Natural killer cell (primary cell): ENCODE data around the gene PLCB3. TPM values are rescaled to one million over a fixed set of nuclear protein-coding genes. Genes with fewer than 3 reads are reported as not detected.

Experiments
- ATAC-seq, 3 donors: fragments of 150-1000 bp in 2 of 3; fragments of 200-7000 bp in 1 of 3; cut with Tn5 transposase; 1 replicate in 1 of 3; 2 replicates in 2 of 3; pipeline ENCODE4 v1.10.0; 2021; ENCODE audit warnings: mild to moderate bottlenecking in 2 of 3, moderate library complexity in 2 of 3
- DNase-seq, 2 donors: peaks; one replicate each; pipeline versions ENCODE4 v3.0.0 to v3.0.0-alpha.2; 2013 to 2021; ENCODE audit warnings: mixed read lengths in 1 of 2
- H3K27ac ChIP-seq: one replicate; pipeline ENCODE4 v1.5.1; 2013; ENCODE audit warnings: mild to moderate bottlenecking, low read length
- H3K27me3 ChIP-seq: one replicate; pipeline ENCODE4 v1.6.1; 2013; ENCODE audit warnings: low read length; ENCODE audit not compliant: control insufficient read depth, insufficient read depth
- H3K36me3 ChIP-seq: one replicate; pipeline ENCODE4 v1.6.1; 2013; ENCODE audit warnings: low read length; ENCODE audit not compliant: control insufficient read depth, insufficient read depth
- H3K4me1 ChIP-seq: one replicate; pipeline ENCODE4 v1.6.1; 2013; ENCODE audit warnings: low read length; ENCODE audit not compliant: control insufficient read depth, insufficient read depth
- H3K4me3 ChIP-seq: one replicate; pipeline ENCODE4 v1.5.1; 2013; ENCODE audit warnings: low read length
- H3K9me3 ChIP-seq: one replicate; pipeline ENCODE4 v1.6.1; 2013; ENCODE audit warnings: low read length; ENCODE audit not compliant: control insufficient read depth, insufficient read depth
- H3K27ac Mint-ChIP-seq, 2 donors: one replicate each; pipeline ENCODE4 v1.8.0; 2022; ENCODE audit warnings: mild to moderate bottlenecking in 2 of 2, mixed read lengths in 2 of 2, moderate library complexity in 1 of 2
- H3K27me3 Mint-ChIP-seq, 2 donors: one replicate each; pipeline ENCODE4 v1.8.0; 2022; ENCODE audit warnings: low read depth in 2 of 2, mixed read lengths in 2 of 2
- H3K36me3 Mint-ChIP-seq: one replicate; pipeline ENCODE4 v1.8.0; 2022; ENCODE audit warnings: mixed read lengths
- H3K4me1 Mint-ChIP-seq, 2 donors: one replicate each; pipeline ENCODE4 v1.8.0; 2022; ENCODE audit warnings: mixed read lengths in 2 of 2
- H3K4me3 Mint-ChIP-seq: one replicate; pipeline ENCODE4 v1.8.0; 2022; ENCODE audit warnings: mild to moderate bottlenecking, moderate library complexity, mixed read lengths
- H3K9me3 Mint-ChIP-seq, 2 donors: one replicate each; pipeline ENCODE4 v1.8.0; 2022; ENCODE audit warnings: mixed read lengths in 2 of 2
- CTCF ChIP-seq: fragments of 200-600 bp; IDR thresholded peaks from one replicate; pipeline ENCODE4 v1.8.0; 2022; ENCODE audit warnings: antibody characterized with exemption
- WGBS: methylation state at CpG from one replicate; pipeline ENCODE4 v1.1.7; 2013; ENCODE audit warnings: missing lambda C conversion rate; ENCODE audit not compliant: insufficient coverage; 5-methylcytosine and 5-hydroxymethylcytosine counted together
- intact Hi-C: fragments of 100-400 bp; cut with micrococcal nuclease; formaldehyde crosslinking; loops from one replicate; pipeline ENCODE4 v1.14.2; 2022
- total RNA-seq, 4 donors: library from RNA; stranded (reverse); fragments of 120-200 nt in 1 of 4; gene quantifications; one replicate each; pipeline versions ENCODE4 v1.2.3 to v1.2.4, GENCODE V29; 2013 to 2022

Gene PLCB3
- total RNA-seq, 3 donors from 2014 or later (not counting 1 experiment from before 2014, with no cell fraction given), result 5.4 to 7.6 (median 5.5) TPM

- no peaks in the 10 kb centered on the region for H3K9me3 ChIP-seq
- no peaks in the 10 kb centered on the region for H3K27me3 ChIP-seq
- intact Hi-C loops, result no loop called here
Observed at GRCh38 chr11:64254326-64254725, 3.0 kb downstream of the PLCB3 start.

GRCh38 chr11:64255135-64256128, 4.1 kb downstream of the PLCB3 start:
- peaks cover 6% of the 10 kb centered on the region for H3K36me3 ChIP-seq
- ATAC-seq (no peak), DNase-seq (no peak)
- WGBS, result 95% methylated on average over 35 of the region's 35 CpGs
- Mint-ChIP-seq H3K4me3 (no peak overlapping the region), H3K36me3 (no peaks in the 10 kb centered on the region), H3K4me1 (peaks cover 0 to 19% of the 10 kb centered on the region in 2 donors), H3K9me3 (no peaks in the 10 kb centered on the region), H3K27ac (no peak overlapping the region), H3K27me3 (no peaks in the 10 kb centered on the region)
- no peaks in the 10 kb centered on the region for H3K9me3 ChIP-seq
- no peaks in the 10 kb centered on the region for H3K27me3 ChIP-seq
- no peak for TF ChIP-seq CTCF
- intact Hi-C loops, result no loop called here
- peaks cover 25% of the 10 kb centered on the region for H3K4me1 ChIP-seq
- no peak overlapping the region for H3K27ac ChIP-seq
- H3K4me3 ChIP-seq, result no peak overlapping the region

More at GRCh38 chr11:64254326-64254725, 3.0 kb downstream of the PLCB3 start:
- Mint-ChIP-seq H3K36me3 (no peaks in the 10 kb centered on the region), H3K9me3 (no peaks in the 10 kb centered on the region), H3K27me3 (no peaks in the 10 kb centered on the region), H3K27ac (no peak overlapping the region), H3K4me1 (peaks cover 0 to 12% of the 10 kb centered on the region in 2 donors), H3K4me3 (no peak overlapping the region)
- WGBS, result 97% methylated on average over 7 of the region's 7 CpGs
- Histone ChIP-seq H3K4me1 (peaks cover 27% of the 10 kb centered on the region), H3K27ac (no peak overlapping the region), H3K4me3 (no peak overlapping the region), H3K36me3 (peaks cover 6% of the 10 kb centered on the region)
- no peak for TF ChIP-seq CTCF
- DNase-seq (no peak), ATAC-seq (no peak)

GRCh38 chr11:64256300-64256699, 5.0 kb downstream of the PLCB3 start:
- Mint-ChIP-seq H3K4me1 (peaks cover 0 to 19% of the 10 kb centered on the region in 2 donors), H3K27ac (no peak overlapping the region), H3K9me3 (no peaks in the 10 kb centered on the region), H3K36me3 (no peaks in the 10 kb centered on the region), H3K27me3 (no peaks in the 10 kb centered on the region), H3K4me3 (no peak overlapping the region)
- peaks cover 6% of the 10 kb centered on the region for H3K36me3 ChIP-seq
- TF ChIP-seq CTCF, result no peak
- H3K9me3 ChIP-seq, result no peaks in the 10 kb centered on the region
- no peak for ATAC-seq
- no peak overlapping the region for H3K4me3 ChIP-seq
- H3K27ac ChIP-seq, result no peak overlapping the region
- WGBS, result 93% methylated on average over 15 of the region's 15 CpGs
- H3K4me1 ChIP-seq, result peaks cover 17% of the 10 kb centered on the region
- no peaks in the 10 kb centered on the region for H3K27me3 ChIP-seq
- no peak for DNase-seq
- intact Hi-C loops, result no loop called here
